Sigmoid colon (tissue), 7 donors: ENCODE results near the gene ACIN1. TPM values are rescaled to one million over a fixed set of nuclear protein-coding genes. Genes with fewer than 3 reads are reported as not detected.
"Not testable (repeated sequence)": the region's sequence is repeated elsewhere in the genome, so short reads cannot be mapped to it uniquely, and the experiment has no call there.

Source experiments
- DNase-seq: peaks from one replicate; pipeline ENCODE4 v3.0.0-alpha.2; 2019
- H3K27ac ChIP-seq, 4 donors: fragments of 200-600 bp; sonication (generic); one replicate each; pipeline ENCODE4 v1.5.1; 2016 to 2019; ENCODE audit warnings: mild to moderate bottlenecking in 1 of 4
- H3K27me3 ChIP-seq, 3 donors: fragments of 200-600 bp; sonication (generic); one replicate each; pipeline ENCODE4 v1.5.1; 2019; ENCODE audit warnings: mild to moderate bottlenecking in 1 of 3
- H3K36me3 ChIP-seq, 4 donors: fragments of 200-600 bp; sonication (generic); one replicate each; pipeline ENCODE4 v1.5.1; 2016 to 2019
- H3K4me1 ChIP-seq, 4 donors: fragments of 200-600 bp; sonication (generic); one replicate each; pipeline ENCODE4 v1.5.1; 2017 to 2019
- H3K4me3 ChIP-seq, 4 donors: fragments of 200-600 bp; sonication (generic); one replicate each; pipeline ENCODE4 v1.5.1; 2017 to 2019; ENCODE audit warnings: mild to moderate bottlenecking in 2 of 4, moderate library complexity in 1 of 4
- H3K9me3 ChIP-seq, 4 donors: fragments of 200-600 bp in 3 of 4; sonication (generic) in 3 of 4; one replicate each; pipeline versions ENCODE4 v1.5.1 to v1.6.1; 2013 to 2019
- CTCF ChIP-seq, 4 experiments: fragments of 450-650 bp in 3 of 4; fragments of 200-600 bp in 1 of 4; IDR thresholded peaks; one replicate each; pipeline ENCODE4 v1.5.1; 2016 to 2019; ENCODE audit warnings: antibody characterized with exemption in 4 of 4, mild to moderate bottlenecking in 3 of 4, moderate library complexity in 2 of 4
- EP300 ChIP-seq, 4 donors: sonication (generic); formaldehyde crosslinking; IDR thresholded peaks; one replicate each; pipeline ENCODE4 v1.6.1; 2017; ENCODE audit warnings: antibody characterized with exemption in 4 of 4
- POLR2A ChIP-seq, 2 donors: fragments of 450-650 bp; IDR thresholded peaks; one replicate each; pipeline ENCODE4 v1.6.1; 2016; ENCODE audit warnings: antibody characterized with exemption in 2 of 2, mild to moderate bottlenecking in 2 of 2, moderate library complexity in 2 of 2
- POLR2AphosphoS5 ChIP-seq, 4 donors: sonication (generic); formaldehyde crosslinking; IDR thresholded peaks; one replicate each; pipeline ENCODE4 v1.6.1; 2017; ENCODE audit warnings: antibody characterized with exemption in 4 of 4
- WGBS, 2 donors: extraction: QIAGEN DNeasy Blood & Tissue Kit; methylation state at CpG; one replicate each; pipeline ENCODE4 v1.1.7; 2013; 5-methylcytosine and 5-hydroxymethylcytosine counted together
- intact Hi-C: fragments of 100-400 bp; cut with DNase I; formaldehyde crosslinking; loops from one replicate; pipeline ENCODE4 v1.15.1; 2023
- polyA plus RNA-seq, 3 donors: library from polyadenylated mRNA; stranded (reverse); fragments of 200-250 nt; gene quantifications; one replicate each; pipeline ENCODE4 v1.2.3, GENCODE V29; 2013
- total RNA-seq, 4 donors: library from RNA; depleted of rRNA; stranded (reverse); fragments of >200 nt; gene quantifications; one replicate each; pipeline ENCODE4 v1.1.0, GENCODE V29; 2016
- donor health status: healthy with polysubstance abuse.
- donor health status: Bipolar disorder and iron deficiency.
- donor health status: healthy.

ACIN1 gene
- total and polyA plus RNA-seq, 7 donors: 37.8 to 129 (median 88.4) TPM

DNA sequence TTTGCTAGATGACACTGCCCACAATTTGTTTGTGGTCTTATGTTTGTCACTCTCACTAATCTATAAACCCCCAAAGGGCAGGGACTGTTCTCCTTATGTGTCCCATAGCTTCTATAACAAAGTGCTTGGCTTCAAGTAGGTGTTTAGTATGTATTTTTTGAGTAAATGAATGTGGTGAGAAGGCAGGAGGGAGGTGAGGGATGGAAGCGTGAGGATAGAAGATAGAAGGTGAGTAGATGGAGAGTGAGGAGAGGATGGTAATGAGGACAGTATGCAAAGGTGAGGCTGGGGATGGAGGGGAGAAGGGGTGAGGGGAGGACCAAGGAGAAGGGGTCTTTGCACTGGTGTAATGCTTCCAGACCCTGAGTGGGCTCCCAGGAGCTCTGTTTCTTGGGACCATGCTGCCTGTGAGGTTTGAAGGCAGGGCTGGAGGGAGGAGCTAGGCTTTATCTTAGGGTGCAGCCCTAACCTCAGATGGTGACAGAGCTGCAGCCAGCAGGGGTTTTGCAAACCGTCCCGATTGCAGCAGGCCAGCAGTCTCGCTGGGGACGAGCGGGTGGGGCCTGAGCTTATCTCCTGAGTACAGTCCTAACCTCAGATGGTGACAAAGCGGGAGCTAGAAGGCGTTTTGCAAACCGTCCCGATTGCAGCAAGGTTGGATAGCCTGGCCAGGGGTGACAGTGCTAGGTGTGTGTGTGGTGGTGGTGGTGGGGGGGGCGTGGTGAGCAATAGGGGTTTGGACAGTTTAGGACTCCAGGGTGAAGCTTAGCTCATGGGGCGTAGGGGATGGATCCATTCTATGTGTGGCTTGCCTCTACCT lies 17.6 kb upstream of the ACIN1 start:
- intact Hi-C loops: no loop called here
- no peak overlapping the region for H3K4me3 ChIP-seq
- 29 to 44% methylated on average over 12 of the region's 12 CpGs for WGBS, 2 donors
- peaks cover 0 to 26% (median 3%) of the 10 kb centered on the region in 3 donors for H3K27me3 ChIP-seq
- no peaks in the 10 kb centered on the region for H3K4me1 ChIP-seq
- TF ChIP-seq POLR2AphosphoS5 (IDR thresholded peaks at IDR 0.05) (no peak), CTCF (IDR thresholded peaks at IDR 0.05) (no peak), POLR2A (IDR thresholded peaks at IDR 0.05) (no peak), EP300 (IDR thresholded peaks at IDR 0.05) (no peak)
- no peak overlapping the region for H3K27ac ChIP-seq
- no peaks in the 10 kb centered on the region for H3K9me3 ChIP-seq
- DNase-seq: peak; percentile 63
- no peaks in the 10 kb centered on the region for H3K36me3 ChIP-seq

DNA sequence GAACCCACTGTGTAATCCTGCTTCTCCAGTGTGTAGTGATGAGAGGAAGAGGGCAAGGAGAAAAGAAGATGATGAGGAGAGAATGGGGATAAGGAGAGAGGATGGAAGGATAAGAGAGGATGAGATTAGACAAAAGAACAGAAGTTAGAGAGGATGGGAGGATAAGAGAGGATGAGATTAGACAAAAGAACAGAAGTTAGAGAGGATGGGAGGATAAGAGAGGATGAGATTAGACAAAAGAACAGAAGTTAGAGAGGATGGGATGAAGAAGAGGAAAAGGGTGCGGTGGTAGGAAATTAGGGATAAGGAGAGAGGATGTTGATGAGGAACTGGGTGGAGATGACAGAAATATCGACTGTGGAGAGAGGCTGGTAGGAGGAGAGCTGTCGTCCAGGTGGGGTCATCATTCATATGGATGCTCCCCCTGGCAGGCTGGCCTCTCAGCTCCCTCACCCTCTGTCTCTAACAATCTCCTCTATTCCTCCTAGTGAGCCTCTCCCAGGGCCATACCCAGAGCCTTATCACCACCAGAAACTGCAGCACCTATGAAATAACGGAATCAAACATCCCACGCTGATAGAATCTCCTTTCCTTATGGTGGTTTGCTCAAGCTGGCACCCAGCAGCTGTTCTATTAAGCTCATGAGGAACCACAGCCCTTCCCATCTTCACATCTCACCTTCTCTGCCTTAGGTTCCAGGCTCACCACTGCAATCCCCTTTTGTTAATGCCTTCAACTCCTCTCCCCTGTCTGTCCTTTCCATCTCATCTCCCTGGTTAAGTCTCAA lies 15.8 kb upstream of the ACIN1 start:
- no peaks in the 10 kb centered on the region for H3K9me3 ChIP-seq
- H3K36me3 ChIP-seq: no peaks in the 10 kb centered on the region
- no peak overlapping the region for H3K4me3 ChIP-seq
- intact Hi-C loops: no loop called here
- no peaks in the 10 kb centered on the region for H3K4me1 ChIP-seq
- WGBS, 2 donors: 61% methylated on average over 5 of the region's 5 CpGs
- no peak for DNase-seq
- H3K27ac ChIP-seq: no peak overlapping the region
- peaks cover 0 to 26% (median 3%) of the 10 kb centered on the region in 3 donors for H3K27me3 ChIP-seq
- TF ChIP-seq CTCF (IDR thresholded peaks at IDR 0.05): no peak
- TF ChIP-seq POLR2AphosphoS5 (IDR thresholded peaks at IDR 0.05): no peak
- TF ChIP-seq POLR2A (IDR thresholded peaks at IDR 0.05): no peak
- TF ChIP-seq EP300 (IDR thresholded peaks at IDR 0.05): no peak

DNA sequence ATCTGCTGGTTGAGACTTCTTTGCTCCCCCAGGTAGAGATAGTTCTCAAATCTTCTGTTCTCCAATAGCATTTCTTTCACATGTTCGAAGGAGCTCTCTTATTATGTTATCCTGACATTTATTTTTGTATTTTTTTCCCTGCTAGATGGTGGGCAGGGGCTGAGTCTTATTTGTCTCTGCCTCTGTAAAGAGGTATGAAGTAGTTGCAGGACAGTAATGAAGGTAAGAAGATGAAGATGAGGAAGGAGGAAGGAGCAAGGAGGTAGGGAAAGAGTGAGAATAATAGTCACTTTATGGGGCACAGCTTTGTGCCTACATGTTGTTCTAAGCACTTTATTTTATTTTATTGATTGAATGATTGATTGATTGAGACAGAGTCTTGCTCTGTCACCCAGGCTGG lies 14.8 kb upstream of the ACIN1 start:
- Histone ChIP-seq H3K4me3 (no peak overlapping the region), H3K36me3 (no peaks in the 10 kb centered on the region), H3K4me1 (peaks cover 0 to 5% (median 4%) of the 10 kb centered on the region in 4 donors), H3K27me3 (peaks cover 0 to 26% (median 3%) of the 10 kb centered on the region in 3 donors), H3K27ac (no peak overlapping the region), H3K9me3 (no peaks in the 10 kb centered on the region)
- WGBS, 2 donors: 86 to 90% methylated on average over 1 of the region's 1 CpG
- no peak for TF ChIP-seq POLR2AphosphoS5 (IDR thresholded peaks at IDR 0.05)
- TF ChIP-seq CTCF (IDR thresholded peaks at IDR 0.05): no peak
- TF ChIP-seq EP300 (IDR thresholded peaks at IDR 0.05): no peak
- no peak for TF ChIP-seq POLR2A (IDR thresholded peaks at IDR 0.05)
- intact Hi-C loops: no loop called here
- no peak for DNase-seq

DNA sequence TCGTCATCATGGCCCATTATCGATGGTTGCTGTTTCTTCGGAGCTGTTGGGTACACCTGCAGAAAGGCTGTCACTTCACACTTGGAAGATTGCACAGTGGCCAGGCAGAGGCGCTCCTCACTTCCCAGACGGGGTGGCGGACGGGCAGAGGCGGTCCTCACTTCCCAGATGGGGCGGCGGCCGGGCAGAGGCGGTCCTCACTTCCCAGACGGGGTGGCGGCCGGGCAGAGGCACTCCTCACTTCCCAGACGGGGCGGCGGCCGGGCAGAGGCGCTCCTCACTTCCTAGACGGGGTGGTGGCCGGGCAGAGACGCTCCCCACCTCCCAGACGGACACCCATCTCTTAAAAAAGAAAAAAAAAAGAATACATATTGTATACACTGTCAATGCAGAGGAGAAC lies 13.2 kb upstream of the ACIN1 start:
- DNase-seq, H3K27ac ChIP-seq, H3K9me3 ChIP-seq, H3K36me3 ChIP-seq, H3K4me3 ChIP-seq, H3K27me3 ChIP-seq, intact Hi-C loops: not testable (repeated sequence)
- WGBS, 2 donors: 85 to 94% methylated on average over 24 of the region's 24 CpGs
- H3K4me1 ChIP-seq: peaks cover 0 to 10% (median 9%) of the 10 kb centered on the region in 4 donors

GRCh38 chr14:23107620-23108019 lies 12.7 kb upstream of the ACIN1 start:
- H3K4me3 ChIP-seq, intact Hi-C loops, H3K27ac ChIP-seq, DNase-seq, H3K36me3 ChIP-seq, H3K9me3 ChIP-seq, H3K27me3 ChIP-seq: not testable (repeated sequence)
- H3K4me1 ChIP-seq: peaks cover 0 to 10% (median 9%) of the 10 kb centered on the region in 4 donors
- WGBS, 2 donors: 85 to 89% methylated on average over 1 to 3 of the region's 5 CpGs
